ENCODE results near the gene CDC16.

The CDC16 gene

GRCh38 chr13:114304346-114305034 lies 69.8 kb downstream of the CDC16 start:
- DNase-seq, result no peak

GRCh38 chr13:114309086-114309485 lies 74.4 kb downstream of the CDC16 start:
- no peak for DNase-seq

DNA sequence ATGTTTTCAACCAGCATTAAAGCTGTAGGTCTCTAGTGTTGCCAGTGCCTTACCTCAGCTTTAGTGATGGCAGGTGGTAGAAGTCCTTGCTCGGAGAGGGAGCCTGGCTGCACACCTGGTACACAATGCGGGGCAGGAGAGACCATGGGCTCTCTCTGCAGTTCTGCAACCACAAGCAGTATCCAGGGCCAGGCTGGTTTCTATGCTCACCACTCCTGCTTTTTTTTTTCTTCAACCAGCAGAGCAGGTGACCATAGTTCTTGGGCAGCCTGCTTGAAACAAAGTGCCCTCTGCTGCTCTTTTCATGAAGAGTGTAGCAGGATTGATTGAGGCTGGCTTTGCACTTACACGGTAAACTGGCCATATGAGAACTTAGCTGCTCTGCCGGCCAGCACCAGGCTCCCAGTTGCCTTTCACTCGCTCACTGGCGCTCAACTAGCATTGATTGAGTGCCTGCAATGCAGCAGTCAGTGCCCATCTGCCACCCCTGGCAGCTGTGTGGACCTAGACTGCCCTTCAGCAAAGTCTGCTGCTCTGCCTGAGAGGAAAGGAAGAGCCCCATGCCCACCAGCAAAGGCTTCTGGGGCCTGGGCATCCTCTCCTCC lies 75.2 kb downstream of the CDC16 start:
- DNase-seq, result no peak

DNA sequence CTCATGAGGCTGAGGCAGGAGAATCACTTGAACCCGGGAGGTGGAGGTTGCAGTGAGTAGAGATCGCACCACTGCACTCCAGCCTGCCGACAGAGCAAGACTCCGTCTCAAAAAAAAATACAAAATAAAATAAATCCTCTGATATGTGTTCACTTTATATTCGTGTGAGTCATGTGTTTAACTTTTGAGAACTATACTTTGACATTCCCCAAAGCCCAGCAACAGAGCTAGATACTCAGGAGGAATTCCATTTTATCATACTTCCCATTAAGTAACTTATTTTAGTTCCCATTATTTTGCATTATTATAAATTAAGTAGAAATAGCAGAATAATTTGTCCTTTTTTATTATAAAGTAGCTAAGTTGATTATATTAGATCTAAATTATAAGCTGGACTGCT lies 76.3 kb downstream of the CDC16 start:
- no peak for DNase-seq

GRCh38 chr13:114311387-114311786 lies 76.7 kb downstream of the CDC16 start:
- DNase-seq, result no peak

- no peak for DNase-seq
Observed at GRCh38 chr13:114311908-114312307, 77.2 kb downstream of the CDC16 start.

GRCh38 chr13:114313061-114313860 lies 78.6 kb downstream of the CDC16 start:
- no peak for DNase-seq

DNA sequence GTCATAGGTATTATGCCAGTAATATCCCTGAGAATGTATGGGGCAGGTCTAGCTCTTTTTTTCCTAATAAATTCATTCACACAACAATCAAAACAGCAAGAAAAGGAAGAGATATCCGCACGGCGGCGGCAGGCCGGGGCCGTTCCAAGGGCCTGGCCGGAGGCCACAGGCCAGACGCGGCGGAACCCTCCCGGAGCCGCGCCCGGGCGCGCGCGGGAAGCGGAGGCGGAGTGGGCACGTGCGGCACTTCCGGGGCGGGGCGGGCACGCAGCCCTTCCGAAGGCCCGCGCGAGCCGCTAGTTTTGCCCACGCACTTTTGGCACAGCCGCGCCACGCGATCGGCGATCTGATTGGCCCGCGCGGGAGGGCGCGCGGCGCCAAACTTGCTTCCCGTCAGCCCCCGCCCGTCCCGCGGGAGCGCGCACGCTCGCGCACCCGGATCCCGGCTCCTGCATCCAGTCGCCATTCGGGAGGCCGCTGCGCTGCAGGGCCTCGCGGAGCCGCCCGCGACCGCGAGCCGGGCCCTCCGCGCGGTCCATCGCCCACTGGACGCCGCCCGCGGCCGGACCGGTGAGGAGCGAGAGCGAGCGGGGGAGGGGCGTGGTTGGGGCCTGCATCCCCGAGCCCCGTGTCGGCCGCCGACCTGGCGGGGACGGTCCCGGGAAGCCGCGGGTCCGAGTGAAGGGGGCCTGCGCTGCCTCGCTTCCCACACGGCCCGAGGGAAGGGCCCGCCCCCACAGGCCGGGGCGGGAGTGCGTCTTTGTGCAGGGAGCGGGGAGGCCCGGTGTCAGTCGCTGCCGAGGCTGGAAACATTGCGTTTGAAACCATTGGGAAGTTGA lies 79.6 kb downstream of the CDC16 start, which contains the start of gene CHAMP1:
CHAMP1 (plus strand) TSS at position 430 of the 839 bp plus-strand sequence. CDS start 9,340 bp downstream, outside the sequence.
- peak; percentile 83 for DNase-seq

- DNase-seq, result no peak
Observed at GRCh38 chr13:114315074-114315785, 80.5 kb downstream of the CDC16 start.

- DNase-seq, result no peak
Observed at GRCh38 chr13:114318624-114319023, 83.9 kb downstream of the CDC16 start.

DNA sequence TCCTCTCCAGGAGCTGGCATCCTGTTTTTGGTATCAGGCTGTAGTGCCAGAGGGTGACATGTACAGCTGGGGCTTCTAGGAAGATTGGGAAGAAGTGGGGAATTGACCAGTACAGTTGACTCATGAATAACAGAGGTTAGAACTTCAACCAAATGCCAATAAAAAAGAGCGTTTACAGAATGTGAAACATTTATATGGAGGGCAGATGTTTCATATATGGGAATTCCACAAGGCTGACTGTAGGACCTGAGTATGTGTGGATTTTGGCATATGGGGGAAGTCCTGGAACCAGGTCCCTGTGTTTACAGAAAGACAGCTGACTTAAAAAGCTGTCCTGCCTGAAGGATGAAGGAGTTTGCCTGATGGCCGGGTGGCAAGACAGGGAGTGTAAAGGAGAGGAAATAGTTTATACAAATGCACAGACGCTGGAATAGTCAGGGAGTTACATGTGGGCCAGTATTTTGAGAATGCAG lies 84.8 kb downstream of the CDC16 start:
- no peak for DNase-seq

GRCh38 chr13:114320065-114320464 lies 85.4 kb downstream of the CDC16 start:
- DNase-seq, result no peak

GRCh38 chr13:114321256-114321655 lies 86.6 kb downstream of the CDC16 start:
- no peak for DNase-seq

All from activated gamma-delta T cell treated with Interleukin-2 at 50 U/mL for 16 hours (primary cell).